Endothelial cell of umbilical vein (primary cell): ENCODE data around the gene UNC5C.

ENCODE experiments used
- CTCF ChIP-seq, 2 donors: IDR thresholded peaks; 1 replicate in 1 of 2; 2 replicates in 1 of 2; pipeline ENCODE4 v1.5.1; 2011; ENCODE audit warnings: low read length in 2 of 2, mild to moderate bottlenecking in 2 of 2, moderate library complexity in 2 of 2, control low read depth in 1 of 2, inconsistent platforms in 1 of 2, low read depth in 1 of 2; ENCODE audit not compliant: insufficient read depth in 1 of 2; ENCODE audit errors: extremely low read depth in 1 of 2
- EZH2 ChIP-seq: IDR thresholded peaks from 2 replicates; pipeline ENCODE4 v1.6.1; 2012; ENCODE audit warnings: borderline replicate concordance, low read depth, mild to moderate bottlenecking, moderate library complexity, low read length, inconsistent platforms; ENCODE audit not compliant: severe bottlenecking
- POLR2A ChIP-seq: IDR thresholded peaks from 2 replicates; pipeline ENCODE4 v1.6.1; 2012; ENCODE audit warnings: low read depth, mild to moderate bottlenecking, control low read depth, low read length

- TF ChIP-seq EZH2 (no peak), CTCF (IDR thresholded peaks at IDR 0.05; ENCODE audit: extremely low read depth in 1 of 2, insufficient read depth in 1 of 2, low read depth in 1 of 2, low read length in 2 of 2) (no peak), POLR2A (no peak)
Observed at GRCh38 chr4:95361696-95361965, 187.1 kb downstream of the UNC5C start.
